Ramos (cell line): Measurements from ENCODE around the gene RNU1-4.
"Not testable (repeated sequence)": the region's sequence is repeated elsewhere in the genome, so short reads cannot be mapped to it uniquely, and the experiment has no call there.

Experiments
- in situ Hi-C: fragments of 300-500 bp; cut with MboI; formaldehyde crosslinking; loops from one replicate; pipeline ENCODE4 v1.14.3; 2022; ENCODE audit warnings: low sequenced_read_pairs; ENCODE audit not compliant: unreplicated experiment

Gene RNU1-4

DNA sequence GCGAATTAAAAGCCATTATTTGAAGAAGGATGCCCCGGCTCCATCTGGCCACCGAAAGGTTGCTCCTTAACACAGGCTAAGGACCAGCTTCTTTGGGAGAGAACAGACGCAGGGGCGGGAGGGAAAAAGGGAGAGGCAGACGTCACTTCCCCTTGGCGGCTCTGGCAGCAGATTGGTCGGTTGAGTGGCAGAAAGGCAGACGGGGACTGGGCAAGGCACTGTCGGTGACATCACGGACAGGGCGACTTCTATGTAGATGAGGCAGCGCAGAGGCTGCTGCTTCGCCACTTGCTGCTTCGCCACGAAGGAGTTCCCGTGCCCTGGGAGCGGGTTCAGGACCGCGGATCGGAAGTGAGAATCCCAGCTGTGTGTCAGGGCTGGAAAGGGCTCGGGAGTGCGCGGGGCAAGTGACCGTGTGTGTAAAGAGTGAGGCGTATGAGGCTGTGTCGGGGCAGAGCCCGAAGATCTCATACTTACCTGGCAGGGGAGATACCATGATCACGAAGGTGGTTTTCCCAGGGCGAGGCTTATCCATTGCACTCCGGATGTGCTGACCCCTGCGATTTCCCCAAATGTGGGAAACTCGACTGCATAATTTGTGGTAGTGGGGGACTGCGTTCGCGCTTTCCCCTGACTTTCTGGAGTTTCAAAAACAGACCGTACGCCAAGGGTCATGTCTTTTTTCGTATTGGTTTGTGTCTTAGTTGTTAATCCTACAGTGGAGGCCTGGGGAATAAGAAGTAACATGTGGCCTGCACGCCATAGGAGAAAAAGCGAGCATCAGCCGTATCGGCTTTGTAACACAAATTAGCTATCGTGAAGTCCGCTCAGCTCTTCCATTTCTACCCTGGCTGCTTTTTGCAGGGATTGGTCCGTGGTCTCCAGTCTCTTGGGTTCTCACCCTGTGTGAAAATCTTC lies at the start of gene RNU1-4:
Gene RNU1-4 (plus strand): TSS at position 470 of the 918 bp plus-strand sequence.
- in situ Hi-C loops = not testable (repeated sequence)

DNA sequence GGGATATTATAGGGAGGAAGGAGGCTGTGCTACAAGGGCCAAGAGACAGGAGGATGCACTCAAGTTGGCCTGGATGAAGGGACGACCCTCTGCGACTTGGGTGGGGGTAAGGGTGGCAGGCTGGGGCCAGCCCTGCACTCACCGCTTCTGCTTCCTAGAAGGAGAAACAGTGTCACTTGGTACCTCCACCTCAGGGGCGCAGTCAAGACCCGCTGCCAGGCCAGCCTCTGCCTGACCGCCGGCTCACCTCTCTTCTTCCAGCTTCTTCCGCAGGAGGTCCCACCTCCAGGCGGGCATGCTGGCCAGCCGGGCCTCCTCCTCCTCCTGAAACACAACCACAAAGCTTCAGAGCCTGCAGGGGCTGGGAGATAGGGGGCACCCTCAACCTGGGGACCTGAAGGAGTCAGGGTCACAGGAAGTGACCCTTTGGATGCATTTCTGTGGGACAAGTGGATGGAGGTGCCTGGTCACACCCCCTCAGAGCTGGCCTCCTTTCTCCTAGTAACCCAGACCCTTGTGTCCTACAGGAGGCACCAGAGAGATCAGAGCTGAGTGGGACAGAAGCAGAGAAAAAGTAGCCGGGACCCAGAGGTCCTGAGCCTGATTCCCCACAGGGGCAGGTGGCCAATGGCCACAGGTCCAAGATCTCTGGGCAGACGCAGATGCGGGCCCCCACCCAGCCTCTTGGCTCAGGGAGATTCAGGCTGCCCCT lies 49.2 kb upstream of the RNU1-4 start:
- in situ Hi-C loops = not testable (repeated sequence)

DNA sequence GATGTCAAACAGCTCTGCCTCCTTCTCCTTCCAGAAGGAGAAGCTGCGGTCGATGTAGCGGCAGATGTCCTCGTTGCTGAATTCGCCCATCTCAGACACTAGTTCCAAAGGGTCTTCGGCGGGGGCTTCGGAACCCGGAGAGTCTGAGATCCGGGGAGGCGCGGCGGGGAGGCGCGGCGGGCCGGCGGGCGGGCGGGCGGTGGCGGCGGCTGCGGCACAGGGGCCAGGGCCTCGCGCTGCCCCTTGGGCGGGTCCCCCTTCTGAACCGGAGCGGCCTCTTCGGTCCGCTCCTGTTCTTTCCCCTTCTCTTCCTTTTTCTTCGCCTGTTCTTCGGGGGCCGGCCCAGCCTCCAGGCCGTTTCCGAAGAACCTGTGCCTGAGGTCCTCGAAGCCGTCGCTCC lies 48.0 kb upstream of the RNU1-4 start:
- in situ Hi-C loops = not testable (repeated sequence)

DNA sequence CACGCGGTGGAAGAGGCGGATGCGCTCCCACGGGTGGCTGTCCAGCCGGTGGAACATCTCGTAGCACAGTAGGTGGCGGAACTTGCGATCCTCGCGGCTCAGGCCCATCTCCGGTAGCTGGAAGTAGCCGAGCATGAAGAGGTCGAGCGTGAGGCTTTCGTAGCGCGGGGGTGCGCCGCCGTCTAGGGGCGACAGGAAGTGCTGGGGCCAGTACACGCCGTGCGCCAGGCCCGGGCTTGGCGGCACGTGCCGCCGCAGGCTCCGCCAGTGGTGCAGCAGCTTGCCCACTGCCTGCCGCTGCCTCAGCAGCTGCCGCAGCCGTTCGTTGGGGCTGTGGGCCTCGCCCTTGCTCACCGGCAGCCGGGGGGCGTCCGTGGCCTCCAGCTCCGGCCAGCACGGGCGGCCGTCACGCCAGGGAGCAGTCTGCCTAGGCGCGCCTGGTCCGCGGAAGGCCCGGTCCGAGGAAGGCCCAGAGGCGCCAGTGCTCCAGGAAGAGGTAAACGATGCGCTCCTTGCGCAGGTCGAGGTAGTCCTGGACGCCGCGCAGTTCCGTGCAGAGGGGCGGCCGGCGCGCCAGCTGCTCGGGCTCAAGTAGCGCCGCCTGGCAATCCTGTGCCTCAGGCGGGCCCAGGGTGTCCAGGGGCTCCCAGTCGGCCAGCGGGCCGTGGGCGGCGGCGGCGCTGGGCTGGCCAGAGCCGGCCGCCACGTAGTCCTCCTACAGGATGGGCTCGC lies 47.4 kb upstream of the RNU1-4 start:
- in situ Hi-C loops = not testable (repeated sequence)

DNA sequence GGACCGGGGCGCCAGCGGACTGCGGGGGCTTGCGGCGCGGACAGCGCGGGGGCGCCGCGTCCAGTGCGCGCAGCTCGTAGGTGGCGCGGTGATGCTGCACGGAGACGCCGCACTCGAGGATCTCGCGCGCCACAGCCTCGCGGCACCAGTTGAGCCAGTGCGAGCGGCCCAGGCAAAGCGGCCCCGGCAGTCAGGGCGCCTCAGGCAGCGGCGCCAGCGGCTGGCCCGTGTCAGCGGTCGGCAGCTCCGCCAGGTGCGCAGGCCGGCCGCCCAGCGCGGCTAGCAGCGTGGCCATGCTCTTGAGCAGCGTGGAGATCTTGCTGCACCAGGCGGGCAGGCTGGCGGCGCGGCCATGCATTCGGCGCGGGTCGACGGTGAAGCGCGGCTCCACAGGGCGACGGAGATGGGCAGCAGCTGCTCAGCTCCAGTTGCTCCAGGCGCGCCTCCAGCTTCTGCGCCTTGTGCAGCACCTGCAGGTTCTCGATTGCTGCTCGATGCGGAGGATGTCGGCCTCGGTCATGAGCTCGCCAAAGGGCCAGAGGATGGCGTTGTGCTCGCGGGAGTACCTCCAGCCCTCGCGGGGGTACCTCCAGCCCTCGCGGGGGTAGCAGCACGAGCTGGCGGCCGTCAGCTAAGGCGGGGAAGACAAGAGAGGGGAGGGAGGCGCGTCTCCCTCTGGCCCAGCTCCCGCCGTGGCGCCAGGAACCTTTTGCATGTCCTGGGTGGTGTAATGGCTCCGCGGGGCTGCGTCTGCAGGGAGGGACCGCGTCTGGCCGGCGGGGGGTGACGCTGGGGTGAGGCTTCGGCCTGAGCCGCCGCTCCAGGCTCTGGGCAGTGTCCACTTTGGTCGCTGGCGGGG lies 46.6 kb upstream of the RNU1-4 start:
- in situ Hi-C loops = not testable (repeated sequence)

DNA sequence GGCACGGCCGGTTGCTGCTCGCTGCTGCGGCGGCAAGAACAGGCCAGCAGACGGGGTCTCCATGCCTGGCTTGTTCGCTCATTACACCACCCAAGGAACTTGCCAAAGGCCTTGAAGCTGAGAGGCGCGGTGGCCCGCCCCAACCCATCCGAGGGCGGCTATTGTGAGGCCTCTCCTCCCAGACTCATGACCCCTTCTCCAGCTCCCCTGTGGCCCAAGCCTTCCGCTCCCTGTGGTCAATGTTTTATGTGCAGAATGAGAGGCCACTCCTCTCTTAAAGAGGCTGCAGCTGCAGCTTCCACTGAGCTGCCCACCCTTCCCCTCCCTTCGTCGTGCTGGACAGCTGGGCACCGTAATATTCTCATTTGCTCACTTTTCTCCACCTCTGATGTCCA lies 46.0 kb upstream of the RNU1-4 start:
- in situ Hi-C loops = not testable (repeated sequence)

DNA sequence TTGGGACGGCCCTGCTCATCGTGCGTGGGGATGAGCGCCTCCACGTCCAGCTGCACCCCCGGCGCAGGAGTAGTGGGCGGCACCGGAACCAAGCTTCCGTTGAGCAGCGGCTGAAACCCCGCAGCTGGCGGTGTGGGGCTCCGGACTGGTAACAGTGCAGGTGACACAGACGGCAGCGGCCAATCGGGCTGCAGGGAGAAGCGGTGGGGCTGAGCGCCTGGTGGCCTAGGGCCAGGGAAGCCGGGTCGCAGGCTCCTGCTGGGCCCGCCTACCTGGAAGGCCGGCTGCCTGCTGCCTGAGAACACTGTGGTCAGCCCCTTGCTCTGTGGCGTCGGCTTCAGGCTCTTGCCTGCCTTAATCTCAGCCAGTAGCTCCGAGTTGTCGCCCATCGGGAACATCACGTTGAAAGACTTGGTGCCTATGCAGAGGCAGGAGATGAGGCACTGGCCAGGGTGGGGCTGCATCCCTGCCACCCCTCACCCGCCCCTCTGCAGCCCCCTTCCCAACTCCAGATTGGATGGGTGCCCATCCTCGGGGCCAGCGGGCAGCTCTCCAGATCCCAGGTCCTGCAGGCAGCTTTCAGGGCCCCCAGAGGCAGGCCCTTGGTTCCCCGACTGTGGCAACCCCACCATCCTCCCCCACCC lies 43.7 kb upstream of the RNU1-4 start:
- in situ Hi-C loops = not testable (repeated sequence)

DNA sequence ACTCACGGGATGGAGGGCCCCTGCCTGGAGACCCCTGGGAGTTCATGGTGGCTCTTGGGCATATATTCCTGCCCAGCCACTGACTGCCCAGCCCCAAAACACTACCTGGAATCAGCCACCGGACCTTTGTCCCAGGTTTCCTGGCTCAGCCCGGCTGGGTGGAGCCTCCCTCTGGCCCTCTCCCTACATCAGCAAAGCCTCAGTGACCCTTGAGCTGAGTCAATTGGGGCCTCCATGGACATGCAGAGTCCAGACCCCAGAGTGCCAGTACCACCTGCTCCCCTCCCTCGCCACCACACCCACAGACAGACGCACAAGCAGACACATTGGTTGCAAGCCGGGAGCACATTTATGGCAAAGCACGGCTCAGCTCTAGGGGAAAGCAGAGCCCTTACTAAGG lies 43.2 kb upstream of the RNU1-4 start:
- in situ Hi-C loops = not testable (repeated sequence)

DNA sequence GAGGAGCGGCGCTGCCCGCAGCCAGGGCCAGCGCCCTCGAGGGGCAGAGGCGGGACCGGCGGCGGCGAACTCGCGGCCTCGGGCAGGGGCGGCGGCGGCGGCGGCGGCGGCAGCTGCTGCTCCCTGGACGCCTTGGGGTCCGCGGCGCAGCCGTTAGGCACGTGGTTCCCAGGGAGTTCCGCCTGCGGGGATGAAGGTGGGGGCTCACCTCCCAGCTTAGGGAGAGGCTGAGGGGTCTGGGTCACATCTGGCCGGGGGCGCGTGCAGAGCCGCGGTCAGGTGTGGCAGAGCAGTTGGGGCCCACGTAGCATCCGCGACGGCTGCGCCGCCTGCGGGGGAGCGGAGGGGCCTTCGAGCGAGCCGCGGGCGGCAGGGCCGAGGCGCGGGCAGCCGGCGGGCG lies 40.9 kb upstream of the RNU1-4 start:
- in situ Hi-C loops = not testable (repeated sequence)

DNA sequence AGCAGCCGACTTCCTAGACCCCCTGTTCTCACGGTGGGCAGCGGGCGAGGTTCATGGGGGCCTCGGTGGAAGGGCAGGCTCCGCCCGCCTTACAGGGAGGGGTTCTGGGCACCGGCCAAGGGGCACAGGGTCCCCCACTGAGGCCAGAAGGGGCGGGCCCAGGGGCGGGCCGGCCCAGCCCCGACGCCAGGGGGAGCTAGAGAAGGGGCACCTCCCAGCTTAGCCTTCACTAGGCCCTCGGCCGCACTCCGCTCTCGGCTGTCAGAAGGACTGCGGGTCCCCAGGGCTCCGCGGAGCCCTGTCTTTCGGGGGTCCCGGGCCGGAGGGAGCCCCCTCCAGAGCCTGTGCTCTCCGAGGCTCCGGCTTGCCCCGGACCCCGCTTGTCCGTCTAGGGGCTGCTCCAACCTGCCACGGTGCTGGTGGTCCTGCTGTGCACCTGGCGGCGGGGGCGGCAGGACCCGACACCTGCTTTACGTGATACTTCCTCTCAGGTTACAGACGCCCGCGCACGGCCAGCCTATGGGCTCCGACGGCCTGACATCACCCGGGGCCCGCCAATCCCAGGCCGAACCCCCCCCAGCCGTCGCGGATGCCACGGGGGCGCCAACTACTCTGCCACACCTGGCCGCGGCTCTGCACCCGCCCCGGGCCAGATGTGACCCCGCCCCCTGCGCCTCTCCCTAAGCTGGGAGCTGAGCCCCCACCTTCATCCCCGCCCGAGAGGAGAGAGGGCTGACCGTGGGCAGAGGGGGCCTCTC lies 40.0 kb upstream of the RNU1-4 start:
- in situ Hi-C loops = not testable (repeated sequence)

DNA sequence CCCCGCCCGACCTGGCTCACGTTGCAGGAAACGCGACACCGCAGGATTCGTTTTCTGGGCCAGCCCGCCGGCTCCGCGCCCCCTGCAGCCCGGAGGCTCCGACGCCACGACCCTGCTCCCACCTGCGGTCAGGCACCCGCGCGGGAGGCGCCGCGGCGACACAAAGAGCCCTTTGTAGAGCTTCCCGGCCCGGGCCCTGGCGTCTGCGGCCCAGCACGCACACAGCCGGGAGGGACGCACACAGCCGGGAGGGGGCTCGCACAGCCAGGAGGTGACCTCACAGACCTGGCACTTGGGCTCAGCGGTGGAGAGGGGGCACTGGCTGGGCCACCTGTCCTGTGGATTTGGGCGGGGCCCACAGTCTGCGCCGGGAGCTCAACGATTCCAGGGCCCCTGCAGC lies 39.1 kb upstream of the RNU1-4 start:
- in situ Hi-C loops = not testable (repeated sequence)

DNA sequence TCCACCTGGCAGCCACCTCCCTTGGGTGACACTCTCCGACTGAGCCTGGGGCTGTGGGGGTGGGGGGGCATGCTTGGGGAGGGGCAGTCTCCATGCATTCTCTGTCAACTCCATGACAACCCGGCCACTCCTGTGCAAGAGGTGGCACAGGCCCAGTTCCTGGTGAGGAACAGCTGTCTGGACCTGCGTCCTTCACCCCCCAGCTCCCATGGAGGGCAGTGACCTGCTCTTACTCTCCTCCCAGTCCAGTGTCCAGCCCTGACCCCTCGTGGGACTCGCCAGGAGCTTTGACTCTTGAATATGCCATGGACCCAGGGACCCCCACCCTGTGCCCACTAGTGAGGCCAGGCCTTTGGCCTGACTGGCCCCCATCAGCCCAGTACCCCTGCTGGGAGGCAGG lies 38.0 kb upstream of the RNU1-4 start:
- in situ Hi-C loops = not testable (repeated sequence)

DNA sequence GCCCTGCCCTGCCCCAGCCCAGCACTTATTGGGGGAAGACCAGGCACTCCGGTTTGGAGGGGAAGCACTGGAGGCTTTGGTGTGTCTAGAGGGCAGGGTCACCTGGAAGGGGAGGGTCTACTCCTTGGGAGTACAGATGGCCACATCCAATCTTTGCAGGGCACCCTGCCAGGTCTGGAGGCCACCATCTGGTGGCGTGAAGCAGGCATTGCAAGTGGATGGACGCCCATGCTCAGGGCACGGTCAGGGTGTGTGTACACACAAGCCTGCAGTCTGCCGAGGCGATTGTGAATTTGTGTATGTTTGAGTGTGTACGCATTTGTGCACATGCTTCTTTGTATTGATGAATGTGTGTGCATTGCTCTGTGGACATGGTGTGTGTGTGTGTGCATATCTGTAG lies 37.2 kb upstream of the RNU1-4 start:
- in situ Hi-C loops = not testable (repeated sequence)

DNA sequence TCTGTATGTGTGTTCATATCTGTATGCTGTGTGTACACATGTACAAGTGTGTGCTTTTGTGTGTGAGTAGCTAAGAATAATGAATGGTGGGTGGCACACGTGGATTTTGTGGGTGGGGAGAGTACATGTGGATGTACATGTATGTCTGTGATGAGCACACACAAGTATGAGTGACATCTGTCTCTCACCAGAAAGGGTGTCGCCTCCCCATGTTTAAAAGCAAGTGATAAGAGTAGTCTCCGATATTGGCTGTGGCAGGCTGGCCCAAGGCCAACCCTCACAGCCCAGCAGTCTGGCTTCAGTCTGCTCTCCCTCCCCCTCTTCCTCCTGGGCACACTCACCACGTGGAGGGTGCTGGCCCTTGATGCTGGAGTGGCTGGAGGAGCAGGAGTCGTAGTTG lies 36.7 kb upstream of the RNU1-4 start:
- in situ Hi-C loops = not testable (repeated sequence)

DNA sequence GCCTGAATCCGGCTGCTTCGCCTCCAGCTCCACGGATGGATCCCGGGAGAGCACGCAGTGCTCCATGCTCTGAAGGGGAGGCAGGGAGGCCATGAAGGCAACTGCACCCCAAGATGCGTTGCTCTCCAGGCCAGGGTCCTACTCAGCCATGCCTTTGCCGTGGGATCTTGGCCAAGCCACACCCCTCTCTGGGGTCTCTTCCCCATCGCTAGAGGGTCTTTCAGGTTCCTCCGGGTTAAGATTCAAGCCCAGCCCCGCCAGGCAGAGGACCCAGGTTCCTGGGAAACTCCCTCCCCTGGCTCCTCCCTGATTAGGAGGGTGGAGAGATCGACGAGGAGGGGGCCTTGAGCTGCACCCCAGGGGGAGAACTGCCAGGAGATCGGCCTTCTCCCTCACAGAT lies 36.2 kb upstream of the RNU1-4 start:
- in situ Hi-C loops = not testable (repeated sequence)

DNA sequence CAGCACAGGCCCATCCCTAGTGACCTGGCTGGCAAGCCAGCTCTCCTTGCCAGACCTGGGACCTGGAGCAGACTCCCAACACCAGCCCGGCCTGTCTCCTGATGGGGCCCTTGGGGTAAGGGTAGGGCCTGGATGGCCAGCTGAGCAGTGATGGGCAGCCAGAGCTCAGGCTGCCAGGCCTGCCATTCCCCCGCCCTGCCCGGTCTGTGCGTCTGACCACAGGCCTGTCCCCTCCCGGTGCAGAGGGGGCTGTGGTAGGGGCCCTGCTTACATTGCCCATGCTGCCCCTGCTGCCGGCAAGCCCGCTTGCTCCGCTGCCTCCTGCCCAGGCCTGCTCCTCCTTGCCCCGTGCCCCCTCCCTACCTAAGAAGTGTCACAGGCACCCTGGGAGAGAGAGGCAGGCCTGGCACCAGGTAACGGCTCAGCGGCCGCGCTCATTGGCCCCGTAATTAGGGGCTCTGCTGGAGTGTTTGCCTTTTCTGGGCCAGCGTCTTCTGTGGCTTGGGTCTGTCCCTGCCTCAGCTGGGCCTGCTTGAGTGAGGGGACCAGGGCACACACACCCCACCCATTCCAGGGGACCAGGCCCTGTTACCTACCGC lies 35.7 kb upstream of the RNU1-4 start:
- in situ Hi-C loops = not testable (repeated sequence)

DNA sequence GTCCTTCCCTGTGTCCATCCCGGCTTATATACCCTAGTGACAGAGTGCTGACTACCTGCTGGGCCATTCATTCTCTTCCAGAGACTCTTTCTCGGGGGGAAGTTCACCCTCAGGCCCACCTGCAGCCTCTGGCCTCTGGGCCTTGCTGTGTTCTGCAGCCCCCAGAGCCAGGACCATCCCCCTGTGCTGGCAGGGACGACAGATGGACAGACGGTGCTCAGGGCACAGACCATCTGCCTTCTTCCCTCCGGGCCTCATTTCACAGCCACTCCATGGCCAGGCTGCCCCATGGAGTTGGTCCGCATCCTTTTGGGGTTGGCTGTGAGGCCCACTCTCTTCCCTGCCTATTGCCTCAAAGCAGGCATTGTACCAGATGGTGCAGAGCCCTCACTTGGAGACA lies 34.0 kb upstream of the RNU1-4 start:
- in situ Hi-C loops = not testable (repeated sequence)
